PC-3 (cell line): ENCODE results near the gene OPN3. TPM values are rescaled to one million over a fixed set of nuclear protein-coding genes. Genes with fewer than 3 reads are reported as not detected.

Experiments
- ATAC-seq: fragments of 200-7000 bp; cut with Tn5 transposase; 2 replicates; pipeline ENCODE4 v1.9.1; 2020; ENCODE audit warnings: mild to moderate bottlenecking, moderate library complexity
- BruUV-seq: library from RNA; stranded (reverse); fragments of 400-500 nt; replicated peaks from 2 replicates; lab custom pipeline; 2021; lab: Mats Ljungman, UMichigan
- CTCF ChIA-PET: fragments of 300-600 bp; sonication (Branson Sonifier 250); formaldehyde crosslinking; loops from one replicate; lab custom pipeline; 2022; ENCODE audit warnings: antibody characterized with exemption; lab: Charles Lee
- POLR2A ChIA-PET: fragments of 300-600 bp; sonication (Branson Sonifier 250); formaldehyde crosslinking; loops from one replicate; lab custom pipeline; 2022; ENCODE audit warnings: antibody characterized with exemption; ENCODE audit not compliant: unreplicated experiment; lab: Charles Lee
- DNase-seq: peaks from one replicate; pipeline ENCODE4 v3.0.0-alpha.2; 2015
- H2AFZ ChIP-seq: fragments of 300-600 bp; sonication (generic); 2 replicates; pipeline ENCODE4 v1.6.0; 2016; ENCODE audit warnings: antibody characterized with exemption, low read length
- H3F3A ChIP-seq: fragments of 300-600 bp; sonication (generic); one replicate; pipeline ENCODE4 v1.6.0; 2017; ENCODE audit warnings: antibody characterized with exemption, low read length, control low read depth, mild to moderate bottlenecking; ENCODE audit not compliant: unreplicated experiment
- H3K27ac ChIP-seq: fragments of 300-600 bp; sonication (generic); 2 replicates; pipeline ENCODE4 v1.5.1; 2016; ENCODE audit warnings: mild to moderate bottlenecking, low read length
- H3K27me3 ChIP-seq: fragments of 300-600 bp; sonication (generic); 2 replicates; pipeline ENCODE4 v1.6.1; 2016; ENCODE audit warnings: low read length, mixed read lengths
- H3K36me3 ChIP-seq: fragments of 300-600 bp; sonication (generic); 2 replicates; pipeline ENCODE4 v1.6.1; 2016; ENCODE audit warnings: low read depth, mixed run types, low read length, mixed read lengths
- H3K4me1 ChIP-seq: fragments of 300-600 bp; sonication (generic); 2 replicates; pipeline ENCODE4 v1.5.1; 2016; ENCODE audit warnings: low read length; ENCODE audit not compliant: insufficient read depth
- H3K4me2 ChIP-seq: fragments of 300-600 bp; sonication (generic); 2 replicates; pipeline ENCODE4 v1.6.0; 2016; ENCODE audit warnings: low read length
- H3K4me3 ChIP-seq: fragments of 300-600 bp; sonication (generic); 2 replicates; pipeline ENCODE4 v1.5.1; 2016; ENCODE audit warnings: mild to moderate bottlenecking, low read length, mixed read lengths
- H3K79me2 ChIP-seq: fragments of 300-600 bp; sonication (generic); 2 replicates; pipeline ENCODE4 v1.6.1; 2017; ENCODE audit warnings: low read length, mixed read lengths
- H3K9ac ChIP-seq: fragments of 300-600 bp; sonication (generic); 2 replicates; pipeline ENCODE4 v1.6.0; 2016; ENCODE audit warnings: mild to moderate bottlenecking, low read length
- H3K9me2 ChIP-seq: fragments of 300-600 bp; sonication (generic); replicated peaks from 2 replicates; pipeline ENCODE4 v1.6.1; 2016; ENCODE audit warnings: mixed run types, low read length, mixed read lengths
- H3K9me3 ChIP-seq: fragments of 300-600 bp; sonication (generic); 2 replicates; pipeline ENCODE4 v1.6.1; 2016; ENCODE audit warnings: low read length, mixed read lengths
- H4K20me1 ChIP-seq: fragments of 300-600 bp; sonication (generic); 2 replicates; pipeline ENCODE4 v1.6.1; 2016; ENCODE audit warnings: low read length, mixed read lengths
- EZH2 ChIP-seq: fragments of 300-600 bp; sonication (generic); IDR thresholded peaks from one replicate; pipeline ENCODE4 v1.6.1; 2017; ENCODE audit warnings: antibody characterized with exemption, mild to moderate bottlenecking, low read length; ENCODE audit not compliant: unreplicated experiment
- EZH2phosphoT487 ChIP-seq: fragments of 300-600 bp; sonication (generic); IDR thresholded peaks from 2 replicates; pipeline ENCODE4 v1.6.1; 2018; ENCODE audit warnings: mild to moderate bottlenecking, antibody characterized with exemption, low read length, borderline replicate concordance
- intact Hi-C: fragments of 100-400 bp; cut with micrococcal nuclease; formaldehyde crosslinking; loops from 2 replicates; pipeline ENCODE4 v1.9.0; 2023
- total RNA-seq: library from RNA; depleted of rRNA; stranded (reverse); fragments of >200 nt; gene quantifications from 2 replicates; pipeline ENCODE4 v1.2.3, GENCODE V29; 2014
- TF ChIP-seq, protein P1 (sequence below): fragments of 300-600 bp; sonication (generic); conservative IDR thresholded peaks from 2 replicates; pipeline ENCODE4 v1.5.1; 2017; ENCODE audit warnings: antibody characterized with exemption, low read depth, mild to moderate bottlenecking, low read length

OPN3 gene
- total RNA-seq, 1 experiment from 2014 or later: 44.8 TPM

- Histone ChIP-seq H3K36me3 (no peaks in the 10 kb centered on the region), H3K4me2 (no peak overlapping the region), H3K4me3 (no peak overlapping the region), H3K27ac (no peak overlapping the region), H3K9ac (no peak overlapping the region), H4K20me1 (no peaks in the 10 kb centered on the region), H2AFZ (peak overlapping the region; percentile 1; the same call in 1 of the 2 replicates), H3F3A (no peaks in the 10 kb centered on the region), H3K9me3 (no peaks in the 10 kb centered on the region), H3K79me2 (no peaks in the 10 kb centered on the region), H3K9me2 (no peaks in the 10 kb centered on the region), H3K4me1 (peaks cover 3% of the 10 kb centered on the region; the same call in 1 of the 2 replicates), H3K27me3 (no peaks in the 10 kb centered on the region)
- DNase-seq (peak; percentile 60), ATAC-seq (peak; percentile 64)
- POLR2A ChIA-PET: no interaction called here
- intact Hi-C loops: no loop called here
- no peak for TF ChIP-seq EZH2
- TF ChIP-seq, protein P1, sequence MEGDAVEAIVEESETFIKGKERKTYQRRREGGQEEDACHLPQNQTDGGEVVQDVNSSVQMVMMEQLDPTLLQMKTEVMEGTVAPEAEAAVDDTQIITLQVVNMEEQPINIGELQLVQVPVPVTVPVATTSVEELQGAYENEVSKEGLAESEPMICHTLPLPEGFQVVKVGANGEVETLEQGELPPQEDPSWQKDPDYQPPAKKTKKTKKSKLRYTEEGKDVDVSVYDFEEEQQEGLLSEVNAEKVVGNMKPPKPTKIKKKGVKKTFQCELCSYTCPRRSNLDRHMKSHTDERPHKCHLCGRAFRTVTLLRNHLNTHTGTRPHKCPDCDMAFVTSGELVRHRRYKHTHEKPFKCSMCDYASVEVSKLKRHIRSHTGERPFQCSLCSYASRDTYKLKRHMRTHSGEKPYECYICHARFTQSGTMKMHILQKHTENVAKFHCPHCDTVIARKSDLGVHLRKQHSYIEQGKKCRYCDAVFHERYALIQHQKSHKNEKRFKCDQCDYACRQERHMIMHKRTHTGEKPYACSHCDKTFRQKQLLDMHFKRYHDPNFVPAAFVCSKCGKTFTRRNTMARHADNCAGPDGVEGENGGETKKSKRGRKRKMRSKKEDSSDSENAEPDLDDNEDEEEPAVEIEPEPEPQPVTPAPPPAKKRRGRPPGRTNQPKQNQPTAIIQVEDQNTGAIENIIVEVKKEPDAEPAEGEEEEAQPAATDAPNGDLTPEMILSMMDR: no peak
- TF ChIP-seq EZH2phosphoT487: no peak
- CTCF ChIA-PET: no interaction called here
- no TSS peak for BruUV-seq
These were observed 7.5 kb upstream of the OPN3 start for GRCh38 chr1:241647658-241648057.

DNA sequence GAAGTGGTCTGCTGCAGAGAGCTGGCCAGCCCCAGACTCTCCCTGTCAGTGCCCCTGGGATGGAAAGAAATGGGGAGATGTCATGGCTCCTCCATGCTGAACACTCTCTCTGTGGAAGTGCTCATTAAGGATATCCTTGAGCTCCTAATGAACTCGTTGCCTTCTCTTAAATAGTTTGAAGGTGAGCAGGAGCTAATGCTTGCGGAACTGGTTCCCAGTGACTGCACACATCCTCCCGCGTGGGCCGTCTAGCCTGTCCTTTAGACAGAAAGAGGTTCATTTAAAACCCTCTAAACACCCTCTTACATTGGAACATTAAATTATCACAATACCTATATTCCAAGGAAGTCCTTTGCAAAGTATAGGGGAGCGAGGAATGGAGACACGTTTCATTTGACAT is 6.0 kb upstream of the OPN3 start:
- ChIA-PET CTCF (interaction anchor here (0.7 kb wide), 1 partner anchor 746 kb away, joined by 5 read pairs; no protein-coding TSS in a partner anchor), POLR2A (interaction anchor here (0.5 kb wide), 1 partner anchor 17 kb away, joined by 3 read pairs; no protein-coding TSS in a partner anchor)
- DNase-seq (no peak), ATAC-seq (no peak)
- BruUV-seq: no TSS peak
- Histone ChIP-seq H3K9ac (no peak overlapping the region), H4K20me1 (no peaks in the 10 kb centered on the region), H3F3A (peaks cover 4% of the 10 kb centered on the region), H3K4me3 (no peak overlapping the region), H3K4me1 (peaks cover 14% of the 10 kb centered on the region), H3K9me2 (no peaks in the 10 kb centered on the region), H3K79me2 (no peaks in the 10 kb centered on the region), H3K4me2 (no peak overlapping the region), H3K27me3 (no peaks in the 10 kb centered on the region), H3K36me3 (no peaks in the 10 kb centered on the region), H2AFZ (no peak overlapping the region), H3K9me3 (no peaks in the 10 kb centered on the region), H3K27ac (no peak overlapping the region)
- TF ChIP-seq EZH2phosphoT487 (no peak), EZH2 (no peak)
- TF ChIP-seq, protein P1: no peak
- intact Hi-C loops: no loop called here

DNA sequence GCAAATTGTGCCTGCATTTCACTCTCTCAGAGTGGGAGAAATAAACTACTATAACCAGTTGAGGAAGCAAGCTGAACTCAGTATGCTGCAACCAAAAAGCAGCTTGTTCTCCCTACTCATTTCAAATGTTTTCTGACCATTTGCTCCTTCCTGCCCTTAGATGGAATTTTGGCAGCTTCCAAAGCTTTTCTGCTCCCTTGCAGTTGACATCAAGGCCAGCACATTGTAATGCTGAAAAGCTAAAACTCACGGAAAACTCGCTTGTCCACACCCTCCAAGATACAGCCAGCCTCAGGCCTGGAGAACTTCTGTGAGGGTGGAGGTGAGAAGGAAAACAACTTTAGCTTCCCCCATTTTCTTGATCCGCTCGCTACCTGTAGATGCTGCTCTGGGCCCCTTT is 5.0 kb upstream of the OPN3 start:
- Histone ChIP-seq H3K27ac (no peak overlapping the region), H2AFZ (no peak overlapping the region), H3K4me1 (peaks cover 23% of the 10 kb centered on the region), H4K20me1 (no peaks in the 10 kb centered on the region), H3K9ac (no peak overlapping the region), H3K79me2 (no peaks in the 10 kb centered on the region), H3K4me3 (no peak overlapping the region), H3K27me3 (no peaks in the 10 kb centered on the region), H3K9me2 (no peaks in the 10 kb centered on the region), H3K4me2 (no peak overlapping the region), H3F3A (peaks cover 8% of the 10 kb centered on the region), H3K36me3 (no peaks in the 10 kb centered on the region), H3K9me3 (no peaks in the 10 kb centered on the region)
- ATAC-seq (no peak), DNase-seq (no peak)
- BruUV-seq: no TSS peak
- TF ChIP-seq, protein P1: no peak
- TF ChIP-seq EZH2: no peak
- no peak for TF ChIP-seq EZH2phosphoT487
- ChIA-PET CTCF (interaction anchor here (0.6 kb wide), 1 partner anchor 157 kb away, joined by 4 read pairs; no protein-coding TSS in a partner anchor), POLR2A (interaction anchor here (0.6 to 0.9 kb wide), 2 partner anchors 172 to 1332 kb away, joined by 3 to 4 read pairs; no protein-coding TSS in a partner anchor)
- intact Hi-C loops: no loop called here
